GM21786 (cell line): Measurements from ENCODE around the gene FAM234A.

Source experiments
- ATAC-seq: cut with Tn5 transposase; IDR thresholded peaks from one replicate; pipeline ENCODE4 v1.9.1; 2021; ENCODE audit not compliant: unreplicated experiment

Gene FAM234A

DNA sequence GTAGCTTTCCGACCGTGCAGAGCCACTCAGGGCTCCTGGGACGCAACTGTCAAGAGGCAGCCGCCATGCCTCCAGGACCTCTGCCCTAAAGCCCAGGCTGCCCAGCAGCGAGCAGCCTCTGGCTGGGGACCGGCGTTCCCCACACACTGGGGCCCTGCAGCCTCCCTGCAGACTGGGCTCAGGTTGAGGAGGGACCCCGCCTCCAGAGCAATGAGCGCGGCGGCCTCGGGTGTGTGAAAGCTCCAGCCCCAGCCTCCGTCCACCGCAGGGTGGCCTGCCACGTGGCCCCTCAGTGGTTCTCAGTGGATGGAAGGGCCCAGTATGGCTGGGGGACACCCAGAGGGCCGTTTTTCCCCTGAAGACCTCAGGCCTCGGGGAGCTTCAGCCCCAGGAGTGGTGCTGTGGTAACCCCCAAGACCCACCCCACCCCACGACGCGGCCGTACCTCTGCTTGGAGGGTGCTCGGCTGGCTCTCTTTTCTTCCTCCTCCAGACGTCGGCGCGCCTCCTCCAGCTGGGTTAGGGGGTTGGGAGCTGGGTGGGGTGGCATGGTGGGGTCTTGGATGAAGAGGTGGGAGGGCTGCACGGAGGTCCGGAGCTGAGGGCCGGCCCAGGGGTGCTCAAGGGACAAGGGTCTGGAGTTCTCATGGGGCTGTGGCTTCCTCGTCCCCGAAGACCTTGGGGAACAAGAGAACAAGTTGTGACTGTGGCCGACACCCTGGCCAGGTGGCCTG, 58.6 kb downstream of the FAM234A start:
- no peak for ATAC-seq

- no peak for ATAC-seq
These were observed 61.7 kb downstream of the FAM234A start for GRCh38 chr16:296276-296675.

- no peak for ATAC-seq
These were observed 62.3 kb downstream of the FAM234A start for GRCh38 chr16:296806-297510.

GRCh38 chr16:297832-298231, 63.2 kb downstream of the FAM234A start:
- ATAC-seq, result no peak

DNA sequence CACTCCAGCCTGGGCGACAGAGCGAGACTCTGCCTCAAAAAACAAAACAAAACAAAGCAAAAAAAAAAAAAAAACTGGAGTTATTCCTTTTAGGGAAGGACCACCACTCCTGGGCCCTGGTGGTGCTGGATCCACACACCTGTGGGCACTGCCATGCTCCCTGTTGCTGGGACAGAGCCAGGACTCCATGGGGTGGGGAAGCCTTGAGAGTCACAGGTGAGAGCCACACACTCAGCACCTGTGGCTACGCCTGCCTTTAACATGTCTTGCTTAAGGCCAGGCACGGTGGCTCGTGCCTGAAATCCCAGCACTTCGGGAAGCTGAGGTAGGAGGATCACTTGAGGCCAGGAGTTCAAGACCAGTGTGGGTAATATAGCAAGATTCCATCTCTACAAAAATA, 66.6 kb downstream of the FAM234A start:
- ATAC-seq, result no peak

DNA sequence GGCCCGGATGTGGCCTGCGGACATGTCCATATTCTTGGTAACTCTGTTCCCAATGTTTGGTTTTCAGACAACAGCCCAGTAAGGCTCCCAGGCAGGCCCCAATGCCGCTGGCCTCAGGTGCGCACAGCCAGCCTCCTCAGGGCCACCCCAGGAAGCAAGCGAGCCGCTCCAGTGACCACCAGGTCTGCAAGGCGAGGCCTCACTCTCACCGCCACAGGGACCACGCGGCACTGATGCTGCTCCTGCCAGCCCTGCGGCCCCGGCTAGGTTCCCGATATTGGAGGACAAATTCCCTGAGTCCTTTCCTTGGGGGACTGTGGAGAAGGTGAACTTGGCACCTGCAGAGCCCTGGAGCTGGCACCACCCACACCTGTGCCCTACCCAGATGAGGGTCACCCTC, 67.3 kb downstream of the FAM234A start:
- ATAC-seq, result no peak

GRCh38 chr16:303760-304505, 69.3 kb downstream of the FAM234A start:
- no peak for ATAC-seq

GRCh38 chr16:305916-306626, 71.5 kb downstream of the FAM234A start:
- ATAC-seq, result no peak

DNA sequence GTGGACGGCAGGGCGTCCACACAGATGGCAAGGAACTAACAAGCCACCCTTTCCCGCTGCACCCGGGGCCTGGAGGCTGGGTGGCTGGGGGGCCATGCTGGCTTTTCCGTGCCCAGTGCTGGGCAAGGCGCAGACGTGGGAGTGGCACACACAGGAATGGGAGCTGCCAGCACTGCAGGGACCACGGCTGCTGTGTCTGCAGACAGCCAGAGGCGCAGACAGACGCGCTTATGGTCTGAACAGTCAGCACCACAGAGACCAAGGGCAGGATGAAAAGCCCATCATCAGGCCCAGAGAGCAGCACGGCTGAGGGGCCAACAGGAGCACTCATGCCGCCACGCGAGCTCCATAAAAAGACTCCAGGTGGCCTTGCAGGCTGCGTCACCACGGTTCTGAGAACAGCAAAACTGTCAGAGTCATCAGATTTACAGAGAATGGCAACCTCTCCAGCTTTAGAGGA, 72.3 kb downstream of the FAM234A start:
- no peak for ATAC-seq

- ATAC-seq, result no peak
These were observed 73.2 kb downstream of the FAM234A start for GRCh38 chr16:307691-308312.

- ATAC-seq, result no peak
These were observed 74.9 kb downstream of the FAM234A start for GRCh38 chr16:309476-309875.

DNA sequence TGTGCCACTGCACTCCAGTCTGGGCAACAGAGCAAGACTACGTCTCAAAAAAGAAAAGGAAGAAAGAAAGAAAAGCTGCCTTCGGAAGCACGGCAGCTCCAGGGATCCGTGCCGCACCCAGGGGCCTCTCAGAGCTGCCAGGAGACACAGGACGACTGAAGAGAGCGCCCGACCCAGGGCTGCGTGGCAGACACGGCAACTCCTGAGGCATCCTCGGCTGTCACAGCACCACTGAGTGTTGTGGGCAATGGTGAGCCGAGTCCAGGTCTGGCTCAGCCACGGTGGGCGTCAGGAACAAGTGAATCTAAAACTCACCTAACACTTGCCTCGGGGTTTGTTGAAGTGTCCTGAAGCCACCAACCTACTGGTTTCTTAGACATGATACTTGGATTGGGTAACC, 77.1 kb downstream of the FAM234A start:
- ATAC-seq, result no peak

- ATAC-seq, result no peak
These were observed 79.7 kb downstream of the FAM234A start for GRCh38 chr16:314351-314750.

DNA sequence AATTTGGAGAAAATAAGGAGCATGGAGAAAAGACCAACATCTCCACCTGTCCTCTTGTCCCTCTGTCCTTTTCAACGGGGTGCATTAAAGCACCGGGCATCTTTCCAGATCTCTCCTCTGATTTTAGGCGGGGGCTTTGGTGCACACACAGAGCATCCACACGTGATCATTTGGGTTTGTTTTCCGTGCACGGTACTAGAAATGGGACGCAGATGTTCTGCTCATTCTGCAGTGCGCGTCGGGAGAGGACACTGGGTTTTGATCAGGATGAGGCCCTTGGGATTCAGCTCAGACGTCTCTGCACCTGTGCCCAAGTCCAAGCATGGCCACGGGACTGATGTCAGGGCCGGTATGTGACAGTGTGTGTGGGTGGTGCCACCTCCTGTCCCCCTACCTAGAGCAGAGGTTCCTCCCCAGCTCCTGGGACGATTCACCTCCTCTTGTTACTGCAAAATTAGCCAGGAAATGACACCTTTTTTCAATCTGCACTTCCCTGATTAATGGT, 80.2 kb downstream of the FAM234A start:
- ATAC-seq, result no peak
